HG02678 (cell line): ENCODE data around the gene RHCG.
A peak's percentile ranks its signal among the peaks of the same experiment; 100 is the strongest.
"Not testable (repeated sequence)": the region's sequence is repeated elsewhere in the genome, so short reads cannot be mapped to it uniquely, and the experiment has no call there.

ENCODE experiments used
- ATAC-seq: cut with Tn5 transposase; IDR thresholded peaks from one replicate; pipeline ENCODE4 v1.9.1; 2021; ENCODE audit warnings: mild to moderate bottlenecking, moderate library complexity; ENCODE audit not compliant: unreplicated experiment

The RHCG gene

DNA sequence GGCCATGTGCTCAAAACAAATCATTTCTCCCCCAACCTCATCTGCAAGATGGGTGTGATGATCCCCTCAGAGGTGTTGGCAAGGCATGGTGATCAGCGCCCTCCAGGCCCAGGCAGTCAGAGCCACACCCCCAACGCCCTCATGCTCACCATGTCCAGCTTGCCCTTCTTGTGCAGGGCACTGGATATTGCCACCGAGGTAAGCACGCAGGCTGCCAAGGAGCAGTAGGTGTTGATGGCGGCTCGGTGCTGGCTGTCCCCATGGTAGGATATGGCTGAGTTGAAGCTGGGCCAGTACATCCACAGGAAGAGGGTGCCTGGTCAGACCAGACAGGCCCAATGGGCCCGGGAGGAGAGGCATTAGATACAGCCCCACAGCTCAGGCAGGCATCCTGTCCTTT is 17.2 kb downstream of the RHCG start:
- ATAC-seq = no peak

DNA sequence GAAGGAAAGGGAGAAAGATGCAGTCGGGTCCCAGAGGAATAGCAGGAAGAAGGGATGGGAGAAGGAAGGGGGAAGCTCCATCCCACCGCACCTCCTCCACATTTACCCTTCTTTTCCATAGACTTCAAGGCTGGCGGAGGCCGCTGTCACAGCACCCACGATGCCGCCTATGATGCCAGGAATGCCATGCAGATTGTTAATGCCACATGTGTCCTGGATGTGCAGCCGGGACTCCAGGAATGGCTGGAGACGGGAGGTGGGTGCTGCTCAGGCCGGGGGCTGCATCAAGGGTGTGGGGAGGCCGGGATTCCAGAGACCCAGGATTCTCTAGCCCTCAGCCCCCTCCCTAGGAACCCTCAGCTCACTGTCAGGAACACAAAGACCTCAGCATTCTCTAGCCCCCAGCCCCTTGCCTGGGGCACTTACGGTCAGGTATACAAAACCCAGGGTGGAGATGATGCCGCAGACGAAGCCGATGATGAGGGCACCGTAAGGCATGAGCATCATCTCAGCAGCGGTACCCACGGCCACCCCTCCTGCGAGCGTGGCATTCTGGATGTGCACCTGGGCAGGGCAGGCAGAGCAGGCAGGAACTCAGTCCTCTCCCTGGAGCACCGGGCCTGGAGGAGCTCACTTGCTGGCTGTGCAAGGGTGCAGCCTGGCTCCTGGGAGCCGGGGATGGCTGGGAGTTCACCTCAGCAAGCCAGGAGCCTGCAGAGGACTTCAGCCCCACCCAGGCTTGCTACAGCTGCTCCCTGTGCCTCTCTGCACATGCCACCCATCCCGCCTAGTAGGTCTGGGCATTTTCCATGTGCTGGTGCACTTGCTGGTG is 18.8 kb downstream of the RHCG start:
- ATAC-seq = no peak

DNA sequence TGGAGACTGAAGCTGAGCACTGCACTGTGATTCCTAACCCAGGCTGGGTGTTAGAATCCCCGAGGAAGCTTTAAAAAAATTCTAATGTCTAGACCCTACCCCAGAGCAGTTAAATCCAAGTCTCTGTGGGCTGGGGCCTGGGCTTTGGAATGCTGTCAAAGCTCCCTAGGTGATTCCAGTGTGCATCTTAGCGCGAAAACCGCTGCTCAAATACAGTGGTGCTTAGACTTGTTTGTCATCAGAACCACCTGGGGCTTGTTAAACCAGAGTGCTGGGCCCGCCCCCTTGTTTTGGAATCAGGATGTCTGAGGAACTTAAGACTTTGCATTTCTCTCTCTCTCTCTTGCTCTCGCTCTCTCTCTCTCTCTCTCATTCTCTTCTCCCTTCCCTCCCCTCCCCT is 20.7 kb downstream of the RHCG start:
- no peak for ATAC-seq

DNA sequence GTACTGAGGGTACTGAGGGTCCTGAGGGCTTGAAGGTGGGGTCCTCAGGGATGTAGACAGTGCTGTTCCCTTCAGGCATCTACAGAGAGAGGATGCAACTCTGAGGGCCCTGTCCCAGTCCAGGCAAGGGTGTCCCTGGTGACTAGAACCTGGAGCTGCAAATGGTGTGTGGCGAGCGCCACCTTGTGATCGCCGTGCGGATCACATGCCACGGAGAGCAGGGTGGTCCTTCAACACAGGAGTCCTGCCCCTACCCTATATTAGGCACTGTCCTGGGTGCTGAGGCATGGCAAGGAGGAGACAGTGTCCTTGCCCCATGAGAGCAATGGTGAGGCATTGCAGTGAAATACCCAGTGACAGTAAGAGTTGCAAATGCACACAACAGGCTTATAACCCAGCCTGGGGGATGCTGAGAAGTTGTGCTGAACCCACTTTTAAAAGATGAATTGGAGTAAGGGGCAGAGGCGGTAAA is 23.6 kb downstream of the RHCG start:
- ATAC-seq = peak; percentile 56

DNA sequence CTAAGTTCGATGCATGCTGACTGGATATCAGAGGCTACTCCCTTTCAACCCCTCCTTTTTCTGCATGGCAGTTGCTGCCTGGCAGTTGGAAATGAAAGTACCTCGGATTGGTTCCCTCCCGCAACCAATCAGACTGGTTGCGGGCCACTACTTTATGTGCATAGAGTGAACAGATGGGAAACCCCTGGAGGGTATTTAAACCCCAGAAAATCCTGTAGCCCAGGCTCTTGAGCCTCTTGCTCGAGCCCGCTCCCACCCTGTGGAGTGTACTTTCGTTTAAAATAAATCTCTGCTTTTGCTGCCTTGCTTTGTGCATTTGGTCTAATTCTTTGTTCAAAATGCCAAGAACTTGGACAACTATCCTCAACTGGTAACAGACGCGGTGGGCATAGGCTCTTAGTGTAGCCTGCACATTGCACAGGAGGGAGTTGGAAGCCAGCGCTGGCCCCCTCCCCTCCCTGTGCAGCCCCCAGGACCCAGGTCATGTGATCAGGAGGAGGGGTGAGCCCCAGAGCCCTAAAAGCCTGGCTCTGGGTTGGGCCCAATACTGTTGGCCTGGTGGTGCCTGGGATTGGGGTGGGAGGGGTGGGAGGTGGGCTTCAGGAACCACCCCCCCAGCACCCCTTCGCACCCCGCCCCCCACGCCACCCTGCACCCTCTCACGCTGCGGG is 26.8 kb downstream of the RHCG start:
- ATAC-seq = no peak

DNA sequence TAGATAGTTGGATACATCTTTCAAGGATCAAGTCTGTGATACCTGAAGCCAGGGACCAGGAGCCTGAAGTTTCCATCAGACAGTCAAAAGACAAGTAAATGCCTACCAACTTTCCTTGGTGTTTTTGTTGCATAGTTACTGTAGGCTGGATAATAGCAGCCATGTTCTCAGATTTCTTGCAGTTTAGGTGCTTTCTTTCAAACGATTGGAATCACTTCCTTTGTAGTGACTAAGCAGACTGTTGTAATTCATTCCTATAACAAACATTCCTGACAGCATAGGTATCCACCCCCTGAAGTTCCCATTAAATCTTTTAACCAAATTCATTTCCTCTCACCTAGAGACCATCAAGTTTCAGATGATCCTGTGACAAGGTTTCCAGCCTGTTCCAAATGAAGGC is 27.6 kb downstream of the RHCG start:
- ATAC-seq = not testable (repeated sequence)

DNA sequence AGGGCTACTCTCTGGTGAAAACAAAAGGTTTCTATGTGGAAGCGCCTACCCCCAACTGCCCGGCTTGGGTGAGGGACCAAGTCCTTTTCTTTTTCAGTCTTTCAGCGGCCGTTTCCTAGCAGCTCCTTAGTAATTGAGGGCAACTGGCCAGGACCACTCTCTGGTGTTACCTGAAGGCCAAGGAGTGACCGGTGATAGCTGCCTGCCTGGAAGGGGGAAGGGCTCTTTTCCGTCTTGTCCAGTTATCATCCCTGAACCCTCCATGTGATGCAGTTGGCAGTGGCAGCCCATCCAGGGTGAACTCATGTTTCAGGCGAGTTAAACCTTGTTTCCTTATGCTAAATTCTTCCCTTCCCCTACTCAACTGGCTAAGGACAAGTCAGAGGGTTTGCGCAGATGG is 33.3 kb downstream of the RHCG start:
- no peak for ATAC-seq

DNA sequence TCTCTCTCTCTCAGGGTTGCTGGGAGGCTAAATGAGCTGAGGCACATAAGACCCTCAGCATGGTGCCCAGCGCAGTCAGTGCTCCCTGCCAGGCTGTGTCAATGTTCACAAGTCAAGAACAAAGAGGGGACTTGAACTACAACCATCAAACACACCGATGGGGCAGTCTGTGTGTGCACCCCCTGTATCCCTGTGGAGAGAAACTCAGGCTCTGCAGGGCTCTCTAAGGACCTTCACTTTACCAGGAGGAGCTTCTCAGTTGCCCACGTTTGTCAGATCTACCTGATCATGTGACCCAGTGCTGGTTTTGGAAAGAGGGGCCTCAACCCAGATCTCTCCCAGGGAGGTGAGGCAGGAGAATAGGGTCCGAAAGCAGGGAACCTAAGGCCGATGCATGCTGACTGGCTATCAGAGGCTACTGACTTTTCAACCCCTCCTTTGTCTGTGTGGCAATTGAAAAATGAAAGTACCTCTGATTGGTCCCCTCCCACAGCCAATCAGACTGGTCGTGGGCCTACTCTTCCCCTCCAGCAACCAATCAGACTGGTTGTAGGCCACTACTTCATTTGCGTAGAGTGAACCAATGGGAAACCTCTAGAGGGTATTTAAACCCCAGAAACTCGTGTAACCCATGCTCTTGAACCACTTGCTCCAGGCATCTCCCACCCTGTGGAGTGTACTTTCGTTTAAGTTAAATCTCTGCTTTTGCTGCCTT is 34.0 kb downstream of the RHCG start:
- no peak for ATAC-seq

DNA sequence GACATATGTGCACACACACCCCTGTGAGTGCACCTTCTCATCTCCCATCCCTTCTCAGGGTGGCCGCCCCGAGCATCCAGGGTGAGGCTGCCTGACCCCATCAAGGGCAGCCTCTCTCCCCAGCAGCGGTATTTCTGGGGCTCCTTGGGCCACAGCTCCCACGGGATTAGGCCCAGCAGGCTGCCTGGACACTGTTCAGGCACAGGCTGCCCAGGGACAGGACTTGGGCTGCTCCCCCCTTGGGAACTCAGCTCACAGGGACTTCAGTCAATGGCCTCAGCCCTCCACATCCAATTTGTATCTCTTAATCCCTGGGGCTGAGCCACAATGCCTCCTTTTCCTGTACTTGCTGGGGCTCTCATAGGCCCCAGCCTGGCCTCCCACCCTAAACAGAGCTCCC is 35.0 kb downstream of the RHCG start:
- no peak for ATAC-seq

DNA sequence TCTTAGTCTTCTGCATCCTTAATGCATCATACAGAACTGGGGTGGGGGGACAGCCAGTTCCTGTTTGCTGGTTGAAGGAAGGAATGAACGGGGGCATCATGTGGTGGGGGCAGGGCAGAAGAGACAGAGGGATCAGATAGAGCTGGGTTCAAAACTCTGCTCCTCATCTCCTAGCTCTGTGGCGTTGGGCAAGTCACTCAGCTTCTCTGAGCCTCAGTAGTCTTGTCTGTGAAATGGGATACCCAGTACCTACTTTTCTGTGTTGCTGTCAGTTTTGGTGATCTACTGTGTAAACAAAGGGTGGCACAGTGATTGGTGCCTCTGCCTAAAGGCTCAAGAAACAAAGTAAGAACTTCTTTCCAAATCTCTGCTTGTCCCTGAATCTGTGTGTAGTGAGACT is 36.3 kb downstream of the RHCG start:
- no peak for ATAC-seq

DNA sequence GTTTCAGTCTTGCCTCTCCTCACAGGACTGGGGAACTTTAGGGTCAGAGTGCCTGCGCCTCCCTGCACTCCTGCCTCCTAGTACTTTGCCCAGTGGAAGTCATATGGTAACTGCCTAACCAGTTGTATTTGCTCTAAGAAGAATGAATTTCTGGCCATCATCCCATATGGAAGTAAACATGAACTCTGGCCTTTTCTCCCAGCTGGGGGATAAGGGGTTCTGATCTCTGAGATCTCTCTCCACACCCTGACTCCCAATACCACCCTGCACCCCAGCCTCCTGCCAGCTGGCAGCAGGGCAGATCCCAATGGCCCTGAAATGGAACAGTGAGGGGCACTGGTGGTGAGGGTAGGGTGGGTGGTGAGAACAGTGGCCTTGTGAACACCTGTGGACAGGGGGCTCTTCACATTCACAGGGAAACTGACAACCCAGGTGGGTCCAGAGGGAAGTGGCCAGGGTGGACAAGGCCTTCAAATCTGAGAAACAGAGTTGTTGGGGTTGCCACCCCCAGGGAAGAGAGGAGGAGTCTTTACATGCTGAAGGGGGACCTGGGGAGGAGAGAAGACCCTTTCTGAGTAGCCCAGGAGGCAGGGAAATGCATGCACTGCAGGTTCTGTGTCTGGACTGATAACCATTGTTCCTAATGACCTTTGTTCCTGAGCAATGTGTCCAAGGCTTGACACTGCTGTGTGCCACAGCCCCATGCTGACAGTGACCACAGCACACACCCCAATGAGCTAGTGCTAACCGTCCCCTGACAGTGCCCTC is 36.9 kb downstream of the RHCG start:
- ATAC-seq = no peak

DNA sequence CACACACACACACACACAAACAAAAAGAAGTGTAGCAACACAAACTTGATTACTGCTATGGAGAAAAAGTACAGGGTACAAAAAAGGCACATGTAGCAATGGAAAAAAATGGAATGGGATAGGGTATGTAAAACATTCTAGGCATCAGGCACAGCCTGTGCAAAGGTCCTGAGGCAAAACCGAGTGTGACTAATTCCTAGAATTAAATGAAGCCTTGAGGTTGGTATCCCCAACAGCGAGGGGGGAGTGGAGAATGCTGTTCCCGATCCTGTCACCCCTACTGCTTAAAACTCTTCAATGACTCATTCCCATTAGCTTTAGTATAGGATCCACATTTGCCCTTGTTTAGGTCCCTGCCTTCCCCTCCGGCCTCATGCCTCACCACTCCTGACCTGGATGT is 37.9 kb downstream of the RHCG start:
- ATAC-seq = no peak

DNA sequence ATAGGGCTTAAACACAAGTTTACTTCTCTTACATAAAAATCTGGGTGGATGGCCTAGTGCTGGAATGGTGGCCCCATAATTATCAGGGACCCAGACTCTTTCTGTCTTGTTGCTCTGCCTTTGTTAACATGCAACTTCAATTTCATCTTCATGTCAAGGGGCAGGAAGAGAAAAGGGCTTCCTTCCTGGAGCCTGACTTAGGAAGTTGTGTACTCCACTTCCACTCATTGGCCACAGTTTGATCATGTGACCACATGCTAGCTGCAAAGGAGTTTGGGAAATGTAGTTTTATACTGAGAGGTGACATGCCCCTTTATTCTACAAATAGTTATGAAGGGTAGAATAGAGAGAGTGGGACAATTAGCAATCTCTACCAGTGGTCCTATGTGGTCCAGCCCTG is 39.3 kb downstream of the RHCG start:
- ATAC-seq = no peak

DNA sequence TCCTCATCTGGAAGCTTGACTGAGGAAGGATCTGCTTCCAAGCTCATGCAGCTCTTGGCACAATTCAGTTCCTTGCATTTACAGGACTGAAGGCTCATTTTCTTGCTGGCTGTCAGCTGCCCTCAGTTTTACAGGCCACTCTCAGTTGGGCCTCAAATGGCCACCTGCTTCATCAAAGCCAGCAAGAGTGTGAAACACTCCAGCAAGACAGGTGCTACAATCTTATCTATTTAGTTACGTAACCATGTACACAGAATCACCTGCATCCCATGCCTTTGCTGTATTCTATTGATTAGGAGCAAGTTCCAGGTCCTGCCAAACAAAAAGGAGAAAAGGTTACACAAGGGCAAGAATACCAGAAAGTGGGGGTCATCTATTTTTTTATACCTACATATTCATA is 40.8 kb downstream of the RHCG start:
- no peak for ATAC-seq

DNA sequence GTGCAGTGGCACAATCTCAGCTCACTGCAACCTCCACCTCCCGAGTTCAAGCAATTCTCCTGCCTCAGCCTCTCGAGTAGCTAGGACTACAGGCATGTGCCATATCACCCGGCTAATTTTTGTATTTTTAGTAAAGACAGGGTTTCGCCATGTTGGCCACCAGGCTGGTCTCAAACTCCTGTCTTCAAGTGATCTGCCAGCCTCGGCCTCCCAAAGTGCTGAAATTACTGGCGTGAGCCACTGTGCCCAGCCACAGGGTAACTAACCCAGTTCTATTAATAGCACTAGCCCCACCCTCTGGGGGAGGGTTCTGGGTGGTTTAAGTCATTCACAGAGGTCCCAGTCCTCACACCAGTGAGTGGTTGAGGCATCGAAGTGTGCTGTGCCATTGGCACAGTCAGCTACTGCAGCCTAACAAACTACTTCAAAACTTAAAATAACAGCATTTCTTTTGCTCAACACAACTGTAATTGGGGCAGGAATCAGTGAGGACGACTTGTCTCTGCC is 44.0 kb downstream of the RHCG start:
- no peak for ATAC-seq

DNA sequence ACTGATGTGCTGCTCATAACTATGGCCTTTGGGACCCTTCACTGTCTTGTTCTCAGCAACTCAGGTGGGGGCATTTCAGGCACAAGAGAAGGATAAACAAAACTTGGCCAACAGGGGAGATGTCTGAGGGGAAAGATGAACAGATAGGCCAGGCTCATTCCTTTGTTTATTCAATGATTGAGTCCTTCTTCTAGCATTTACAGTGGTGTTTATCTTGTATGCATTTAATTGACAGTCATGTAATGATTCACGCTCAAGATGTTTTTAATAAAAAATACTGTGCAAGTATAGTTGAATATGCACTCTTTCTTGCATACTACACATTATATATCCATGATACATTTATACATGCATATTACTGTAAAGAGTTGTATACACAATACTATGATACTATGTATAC is 44.5 kb downstream of the RHCG start:
- no peak for ATAC-seq

DNA sequence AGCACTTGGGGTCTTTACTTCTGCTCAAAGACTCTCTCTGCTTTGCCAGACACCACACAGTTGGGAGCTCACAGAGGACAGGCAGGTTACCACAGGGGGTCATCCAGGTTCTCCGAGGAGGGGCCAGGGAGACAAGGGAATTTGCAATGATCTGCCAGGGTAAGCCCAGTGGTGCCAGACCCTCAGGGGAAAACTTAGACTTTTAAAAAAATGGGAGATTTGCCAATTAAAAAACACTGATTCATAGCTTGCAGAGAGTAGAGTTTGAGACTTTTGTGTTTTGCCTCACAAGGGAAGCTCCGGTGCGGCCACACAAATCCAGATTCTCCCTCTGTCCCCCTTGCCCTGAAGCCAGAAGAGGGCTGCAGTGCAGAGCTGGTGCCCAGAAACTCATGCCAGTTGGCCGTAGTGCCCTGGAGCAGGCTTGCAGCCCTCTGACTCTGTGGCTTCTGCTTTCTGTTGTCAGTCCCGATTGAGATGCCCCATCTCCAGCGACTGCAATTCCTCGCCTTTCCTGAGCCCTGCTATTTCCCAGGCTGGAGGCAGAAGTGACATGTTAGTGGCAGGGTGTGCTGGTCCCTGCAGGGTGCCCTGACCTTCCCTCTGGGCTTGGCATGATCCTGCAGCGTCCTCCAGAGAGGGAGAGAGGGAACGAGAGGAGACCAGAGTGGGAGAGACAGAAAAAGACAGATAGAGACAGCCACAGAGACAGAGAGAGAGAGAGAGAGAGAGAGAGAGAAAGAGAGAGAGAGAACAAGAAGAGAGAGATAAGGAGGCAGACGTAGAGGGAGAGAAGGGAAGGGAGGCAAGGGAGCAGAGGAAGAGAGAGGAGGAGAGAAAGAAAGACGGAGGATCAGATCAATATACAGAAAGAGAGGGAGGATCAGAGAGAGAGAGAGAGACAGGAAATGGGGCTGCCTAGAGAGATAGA is 46.0 kb downstream of the RHCG start:
- ATAC-seq = no peak

DNA sequence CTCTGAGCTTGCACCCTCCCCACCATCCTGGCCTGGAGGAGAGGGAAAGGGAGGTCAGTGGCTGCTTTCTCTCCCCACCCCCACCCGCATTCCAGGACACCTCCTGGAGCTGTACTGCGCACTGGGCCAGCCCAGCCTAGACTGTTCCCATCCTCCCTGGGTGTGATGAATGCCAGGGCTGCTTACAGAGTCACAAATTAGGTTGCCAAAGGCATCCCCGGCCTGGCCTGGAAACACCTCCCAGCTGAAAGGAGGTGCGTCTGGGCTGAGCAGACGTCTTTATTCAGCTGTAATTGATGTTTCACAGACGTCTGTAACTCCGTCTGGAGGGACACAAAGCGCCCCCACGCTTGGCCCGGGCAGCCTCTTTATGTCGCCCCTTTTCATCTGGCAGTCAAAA is 47.6 kb downstream of the RHCG start:
- no peak for ATAC-seq

DNA sequence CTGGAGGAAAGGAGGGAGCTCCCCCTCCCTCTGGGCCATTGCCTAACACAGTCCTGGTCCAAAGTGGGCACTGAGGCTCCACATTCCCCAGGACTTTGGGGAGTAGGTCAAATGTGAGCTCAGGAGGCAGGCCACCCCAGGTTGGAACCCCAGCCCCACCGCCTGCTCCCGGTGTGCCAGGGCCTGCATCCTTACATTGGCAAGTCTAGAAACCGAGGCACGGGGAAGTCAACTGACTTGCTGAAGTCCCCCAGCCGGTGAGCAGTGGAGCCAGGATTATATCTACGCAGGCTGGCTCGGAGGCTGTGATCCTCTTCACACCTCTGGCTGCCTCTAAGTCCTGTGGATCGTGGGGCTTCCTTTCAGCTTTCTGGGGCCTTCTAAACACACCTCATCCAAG is 48.7 kb downstream of the RHCG start:
- ATAC-seq = no peak
